COLO829 (cell line): ENCODE results near the gene MRTFA.

ENCODE experiments used
- DNase-seq: peaks from one replicate; pipeline ENCODE4 v3.0.0; 2012; ENCODE audit warnings: low spot score

MRTFA gene

DNA sequence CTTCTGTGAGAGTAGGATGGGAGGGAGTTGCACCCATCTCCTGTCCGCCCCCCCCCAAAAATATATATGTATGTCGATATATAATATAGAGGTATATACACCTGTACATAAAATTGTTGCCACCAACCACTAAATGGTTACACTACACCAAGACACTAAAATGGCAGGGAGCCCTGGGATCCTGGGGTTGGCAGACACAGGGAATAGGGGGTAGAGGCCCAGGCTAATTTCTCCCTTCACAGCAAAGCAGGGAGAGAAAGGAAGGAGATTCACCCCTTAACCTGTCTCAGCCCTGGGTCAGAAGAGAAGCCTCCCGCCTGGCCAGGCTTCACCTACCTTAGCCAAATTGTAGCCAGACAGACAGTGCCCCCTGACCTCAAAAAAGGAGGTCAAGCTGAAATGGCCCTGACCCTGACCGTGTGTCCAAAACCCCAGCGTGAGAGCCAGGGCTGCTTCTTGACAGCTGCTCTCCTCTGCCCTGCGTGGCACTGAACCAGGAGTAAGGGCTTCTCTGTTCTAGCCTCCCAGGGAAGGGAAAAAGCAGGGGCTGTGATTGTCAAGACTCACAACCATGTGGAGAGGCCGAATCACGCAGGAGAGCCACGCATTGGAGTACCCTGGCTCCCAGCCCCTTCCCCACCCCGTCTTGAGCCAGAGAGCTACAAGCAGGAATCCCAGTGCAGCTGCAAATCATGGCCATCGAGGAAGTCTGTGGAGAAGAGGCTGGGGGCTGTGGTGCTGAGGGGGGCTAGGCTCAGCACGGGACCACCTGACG, 225.6 kb downstream of the MRTFA start:
- no peak for DNase-seq

DNA sequence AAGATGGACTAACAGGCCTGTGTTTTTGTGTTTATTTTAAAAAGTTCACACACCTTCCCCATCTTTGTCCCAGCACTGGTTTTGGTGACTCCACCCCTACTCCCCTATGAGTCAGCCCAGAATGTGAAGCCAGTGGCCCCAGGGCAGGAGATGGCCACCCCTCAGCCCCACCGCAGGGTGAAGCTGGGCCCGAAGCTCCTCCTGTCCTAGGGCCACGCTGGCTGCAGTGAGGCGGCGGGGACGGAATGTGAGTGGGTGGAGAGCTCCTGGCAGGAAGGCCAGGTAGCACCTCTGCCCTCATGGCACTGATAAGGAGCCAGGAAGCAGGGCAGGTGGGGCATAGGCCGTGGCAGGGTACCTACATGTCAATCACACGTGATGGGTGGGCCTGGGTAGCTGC, 226.2 kb downstream of the MRTFA start:
- DNase-seq: no peak

DNA sequence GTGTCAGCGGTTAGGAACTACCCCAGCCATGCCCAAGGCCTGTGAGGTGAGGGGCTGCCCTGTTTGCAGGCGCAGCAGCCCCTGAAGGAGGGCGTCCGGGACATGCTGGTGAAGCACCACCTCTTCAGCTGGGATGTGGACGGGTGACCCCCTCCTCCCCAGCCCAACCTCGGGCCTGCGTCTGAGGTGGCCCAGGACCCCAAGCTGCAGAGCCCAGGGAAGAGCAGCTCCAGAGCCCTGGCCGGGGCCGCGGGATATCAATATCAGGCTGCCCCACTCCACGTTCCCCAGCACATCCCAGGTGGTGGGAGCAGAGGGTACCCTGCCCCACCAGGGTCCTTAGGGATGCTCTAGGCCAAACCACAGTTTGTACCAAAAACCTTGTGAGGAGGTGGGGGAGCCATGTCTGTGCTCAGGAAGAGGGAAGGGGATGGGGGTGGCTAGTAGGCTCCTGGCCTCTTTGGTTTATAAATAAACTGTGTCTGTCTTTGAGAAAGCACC, 226.9 kb downstream of the MRTFA start:
- no peak for DNase-seq

DNA sequence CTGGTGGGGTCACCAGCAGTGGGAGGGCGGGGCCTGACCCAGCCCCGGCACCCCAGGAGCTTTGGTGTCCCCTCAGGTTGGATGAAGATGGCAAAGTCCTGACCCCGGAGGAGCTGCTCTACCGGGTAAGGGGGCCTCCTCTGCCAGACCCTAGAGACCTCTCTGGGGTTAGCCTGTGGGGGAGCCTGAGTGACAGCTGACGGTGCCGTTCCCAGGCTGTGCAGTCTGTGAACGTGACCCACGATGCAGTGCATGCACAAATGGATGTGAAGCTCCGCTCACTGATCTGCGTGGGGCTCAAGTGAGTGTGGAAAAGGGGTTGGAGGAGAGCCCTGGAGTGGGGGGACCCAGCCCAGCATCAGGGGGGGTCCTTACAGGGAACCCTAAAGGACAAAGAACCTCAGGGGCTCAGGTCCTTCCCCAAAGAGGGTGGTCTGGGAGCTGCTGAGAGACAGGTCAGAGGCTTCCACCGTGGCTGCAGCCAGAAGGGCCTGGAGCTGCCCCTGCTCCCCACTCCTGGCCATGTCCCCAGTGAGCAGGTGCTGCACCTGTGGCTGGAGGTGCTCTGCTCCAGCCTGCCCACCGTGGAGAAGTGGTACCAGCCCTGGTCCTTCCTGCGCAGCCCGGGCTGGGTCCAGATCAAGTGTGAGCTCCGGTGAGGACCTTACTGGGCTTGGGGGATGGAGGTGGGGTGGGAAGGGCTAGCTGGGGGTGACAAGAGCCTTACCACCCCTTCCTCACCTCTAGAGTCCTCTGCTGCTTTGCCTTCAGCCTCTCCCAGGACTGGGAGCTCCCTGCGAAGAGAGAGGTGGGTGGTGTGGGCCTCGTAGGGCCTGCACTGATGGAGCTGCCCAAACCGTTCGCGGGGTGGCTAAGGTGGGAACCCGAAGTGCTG, 227.6 kb downstream of the MRTFA start:
- no peak for DNase-seq

DNA sequence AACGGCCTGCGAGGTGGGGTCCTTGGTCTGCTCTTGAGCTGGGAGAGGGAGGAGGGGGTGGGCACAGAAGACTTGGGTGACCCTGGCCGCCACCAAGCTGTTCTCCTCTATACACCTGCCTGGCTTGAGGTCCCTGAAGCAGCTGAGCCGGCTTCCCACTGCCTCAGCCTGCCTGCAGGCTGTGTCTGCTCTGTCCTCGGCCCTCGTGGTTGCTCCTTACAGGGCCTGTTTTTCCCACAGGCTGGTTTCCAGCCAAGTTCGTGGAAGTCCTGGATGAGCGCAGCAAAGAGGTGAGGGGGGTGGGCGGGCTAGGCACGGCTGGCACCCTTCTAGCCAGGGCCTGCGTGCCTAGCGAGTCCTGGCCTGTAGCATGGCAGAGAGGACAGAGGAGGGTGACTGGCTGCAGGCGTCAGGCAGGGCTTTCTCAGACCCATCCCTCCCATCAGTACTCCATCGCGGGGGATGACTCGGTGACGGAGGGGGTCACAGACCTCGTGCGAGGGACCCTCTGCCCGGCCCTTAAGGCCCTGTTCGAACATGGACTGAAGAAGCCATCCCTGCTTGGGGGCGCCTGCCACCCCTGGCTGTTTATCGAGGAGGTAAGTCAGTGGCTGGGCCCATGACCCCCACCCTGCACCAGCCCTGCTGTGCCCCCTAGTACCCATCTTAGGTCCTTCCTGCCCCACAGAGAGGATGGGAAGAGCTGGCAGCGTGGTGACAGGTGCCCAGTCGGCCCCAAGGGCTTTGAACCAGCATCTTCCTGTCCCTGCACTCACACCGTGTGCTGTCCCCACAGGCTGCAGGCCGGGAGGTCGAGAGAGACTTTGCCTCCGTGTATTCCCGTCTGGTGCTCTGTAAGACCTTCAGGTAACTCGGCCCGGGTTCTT, 228.4 kb downstream of the MRTFA start:
- no peak for DNase-seq

DNA sequence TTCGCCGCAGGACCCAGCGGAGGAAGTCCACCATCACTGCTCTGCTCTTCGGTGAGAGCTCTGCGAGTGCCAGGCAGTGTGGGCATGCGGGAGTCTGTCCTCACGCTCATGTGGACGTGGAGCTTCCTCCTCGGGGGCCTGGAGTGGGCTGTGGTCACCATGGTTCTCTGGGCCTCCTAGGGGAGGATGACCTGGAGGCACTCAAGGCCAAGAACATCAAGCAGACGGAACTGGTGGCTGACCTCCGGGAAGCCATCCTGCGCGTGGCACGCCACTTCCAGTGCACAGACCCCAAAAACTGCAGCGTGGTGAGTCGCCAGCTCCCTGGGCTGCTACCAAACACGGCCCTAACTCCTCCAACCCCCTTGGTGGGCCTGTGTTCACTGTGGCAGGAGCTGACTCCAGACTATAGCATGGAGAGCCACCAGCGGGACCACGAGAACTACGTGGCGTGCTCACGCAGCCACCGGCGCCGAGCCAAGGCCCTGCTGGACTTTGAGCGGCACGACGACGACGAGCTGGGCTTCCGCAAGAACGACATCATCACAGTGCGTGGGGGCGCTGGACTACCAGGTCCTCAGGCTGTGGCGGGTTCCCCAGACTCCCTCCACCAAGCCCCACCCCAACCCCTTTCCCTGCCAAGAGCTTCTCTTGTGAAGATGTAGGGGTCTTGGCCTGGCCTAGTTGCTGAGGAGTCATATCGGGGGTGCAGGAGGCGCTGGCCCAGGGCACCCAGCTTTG, 229.3 kb downstream of the MRTFA start:
- no peak for DNase-seq

DNA sequence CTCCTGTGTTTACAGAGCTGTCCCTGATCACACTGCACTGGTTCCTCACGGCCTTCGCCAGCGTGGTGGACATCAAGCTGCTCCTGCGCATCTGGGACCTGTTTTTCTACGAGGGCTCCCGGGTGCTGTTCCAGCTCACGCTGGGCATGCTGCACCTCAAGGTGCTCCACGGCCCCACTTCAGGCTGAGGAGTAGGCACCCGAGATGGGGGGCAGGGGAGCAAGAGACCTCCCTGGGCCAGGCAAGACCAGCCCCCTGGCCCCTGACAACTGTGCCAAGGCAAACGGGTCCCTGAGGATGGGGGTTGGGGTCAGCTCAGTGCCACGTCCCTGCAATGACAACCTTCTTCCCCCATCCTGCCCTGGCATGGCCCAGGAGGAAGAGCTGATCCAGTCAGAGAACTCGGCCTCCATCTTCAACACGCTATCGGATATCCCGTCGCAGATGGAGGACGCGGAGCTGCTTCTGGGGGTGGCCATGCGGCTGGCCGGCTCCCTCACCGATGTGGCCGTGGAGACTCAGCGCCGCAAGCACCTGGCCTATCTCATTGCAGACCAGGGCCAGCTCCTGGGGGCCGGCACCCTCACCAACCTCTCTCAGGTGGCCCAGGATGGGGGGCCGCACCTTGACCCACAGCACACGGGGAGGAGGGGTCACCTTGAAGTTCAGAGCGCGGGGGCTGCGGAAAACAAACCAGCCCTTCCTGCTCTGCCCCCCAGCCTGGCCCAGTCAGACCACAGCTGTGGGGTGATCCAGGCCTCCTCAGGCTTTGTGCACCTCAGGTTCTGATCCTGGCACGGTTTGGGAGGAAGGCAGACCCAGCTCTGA, 230.2 kb downstream of the MRTFA start:
- DNase-seq: no peak

DNA sequence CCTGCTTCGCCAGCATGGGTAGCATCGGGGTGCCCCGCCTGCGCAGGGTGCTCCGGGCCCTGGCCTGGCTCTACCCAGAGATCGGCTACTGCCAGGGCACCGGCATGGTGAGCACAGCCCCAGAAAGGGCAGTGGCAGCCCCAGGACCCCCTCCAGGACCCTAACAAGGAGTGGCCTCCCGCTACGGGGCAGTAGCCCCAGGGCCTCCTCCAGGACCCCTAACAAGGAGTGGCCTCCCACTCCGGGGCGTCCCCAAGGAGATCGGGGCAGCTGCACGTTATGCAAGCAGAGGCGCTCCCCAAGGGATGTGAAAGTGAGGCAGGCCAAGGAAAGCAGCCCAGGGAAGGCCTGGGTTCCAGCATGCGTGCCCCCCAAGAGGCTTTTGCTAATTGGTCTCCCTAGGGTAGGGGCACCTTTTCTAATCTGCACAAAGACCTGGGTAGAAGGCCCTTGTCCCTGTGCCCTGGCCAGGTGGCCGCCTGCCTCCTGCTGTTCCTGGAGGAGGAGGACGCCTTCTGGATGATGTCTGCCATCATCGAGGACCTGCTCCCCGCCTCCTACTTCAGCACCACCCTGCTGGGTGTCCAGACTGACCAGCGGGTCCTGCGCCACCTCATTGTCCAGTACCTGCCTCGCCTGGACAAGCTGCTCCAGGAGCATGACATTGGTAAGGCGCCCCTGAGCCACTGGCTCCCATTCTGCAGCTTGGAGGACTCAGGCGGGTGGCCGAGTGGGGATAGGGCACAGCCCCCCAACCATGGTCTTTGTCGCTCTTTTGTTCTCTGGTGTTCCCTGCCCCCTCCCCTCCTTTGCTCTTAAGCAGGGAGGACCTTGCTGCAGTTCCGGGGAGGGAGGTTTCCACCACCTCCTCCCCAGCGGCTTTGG, 231.1 kb downstream of the MRTFA start:
- DNase-seq: no peak

DNA sequence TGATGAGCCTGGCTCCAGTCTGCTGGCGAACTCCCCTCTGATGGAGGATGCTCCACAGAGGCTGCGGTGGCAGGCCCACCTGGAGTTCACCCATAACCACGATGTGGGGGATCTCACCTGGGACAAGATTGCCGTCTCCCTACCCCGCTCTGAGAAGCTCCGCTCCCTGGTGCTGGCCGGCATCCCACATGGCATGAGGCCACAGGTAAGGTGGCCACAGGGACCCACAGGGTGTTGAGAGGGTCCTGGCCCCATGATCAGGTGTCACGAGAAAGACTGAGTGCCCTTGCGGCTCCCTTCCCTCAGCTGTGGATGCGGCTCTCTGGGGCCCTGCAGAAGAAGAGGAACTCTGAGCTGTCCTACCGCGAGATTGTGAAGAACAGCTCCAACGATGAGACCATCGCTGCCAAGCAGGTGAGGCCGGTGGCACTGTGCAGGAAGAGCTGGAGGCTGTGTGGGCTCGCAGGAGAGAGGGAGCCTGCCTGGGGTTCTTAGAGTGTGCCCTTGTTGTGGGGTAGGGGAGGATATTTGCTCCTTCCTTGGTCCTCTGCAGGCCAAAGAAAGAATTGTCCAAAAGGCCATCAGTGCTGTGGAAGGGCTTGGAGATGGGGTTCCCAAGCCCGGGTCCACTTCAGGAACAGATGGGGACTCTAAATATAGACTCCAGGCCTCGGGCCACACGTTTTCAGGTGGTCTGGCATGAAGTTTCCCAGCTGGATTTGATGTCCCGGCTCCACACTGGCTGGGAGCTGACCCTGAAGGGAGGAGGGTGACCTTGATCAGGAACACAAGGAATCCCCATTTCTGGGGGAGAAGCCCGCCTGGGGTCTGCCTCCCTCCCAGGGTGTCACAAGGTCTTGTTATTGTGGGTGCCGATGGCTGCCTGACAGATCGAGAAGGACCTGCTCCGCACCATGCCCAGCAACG, 232.0 kb downstream of the MRTFA start:
- no peak for DNase-seq

DNA sequence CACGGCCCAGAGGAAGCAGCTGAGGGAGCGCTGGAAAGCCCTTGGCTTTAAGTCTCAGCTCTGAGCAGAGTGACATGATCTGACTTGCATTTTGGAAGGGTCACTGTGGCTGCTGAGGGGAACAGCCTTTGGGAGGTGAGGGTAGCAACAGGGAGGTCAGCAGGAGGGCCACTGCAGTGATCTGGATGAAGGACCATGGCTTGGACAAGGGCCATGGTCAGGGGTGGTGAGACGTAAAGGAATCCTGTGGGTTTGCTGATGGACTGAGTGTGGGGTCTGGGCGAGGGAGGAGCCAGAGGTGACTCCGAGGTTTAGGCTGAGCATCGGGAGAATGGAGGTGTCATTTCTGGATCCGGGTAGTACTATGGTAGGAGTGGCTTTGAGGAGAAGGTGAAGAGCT, 232.9 kb downstream of the MRTFA start:
- no peak for DNase-seq

DNA sequence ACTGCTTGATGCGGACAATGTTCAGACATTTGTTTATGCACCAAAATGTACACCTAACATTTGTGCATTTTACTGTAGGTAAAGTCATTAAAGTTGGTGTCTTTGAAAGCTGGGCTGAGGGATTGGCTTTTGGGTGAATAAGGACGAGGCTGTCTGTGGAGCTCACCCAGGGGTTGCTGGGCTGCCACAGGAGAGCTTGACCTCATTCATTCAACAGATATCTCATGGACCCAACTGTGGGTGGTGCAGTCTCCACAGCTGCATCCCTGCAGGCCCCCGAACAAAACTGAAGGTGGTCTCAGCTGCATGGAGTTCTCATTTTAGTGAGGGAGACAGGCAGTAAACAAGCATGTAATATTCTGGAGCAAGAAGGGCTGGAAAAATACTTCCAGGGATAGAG, 233.4 kb downstream of the MRTFA start:
- DNase-seq: no peak

DNA sequence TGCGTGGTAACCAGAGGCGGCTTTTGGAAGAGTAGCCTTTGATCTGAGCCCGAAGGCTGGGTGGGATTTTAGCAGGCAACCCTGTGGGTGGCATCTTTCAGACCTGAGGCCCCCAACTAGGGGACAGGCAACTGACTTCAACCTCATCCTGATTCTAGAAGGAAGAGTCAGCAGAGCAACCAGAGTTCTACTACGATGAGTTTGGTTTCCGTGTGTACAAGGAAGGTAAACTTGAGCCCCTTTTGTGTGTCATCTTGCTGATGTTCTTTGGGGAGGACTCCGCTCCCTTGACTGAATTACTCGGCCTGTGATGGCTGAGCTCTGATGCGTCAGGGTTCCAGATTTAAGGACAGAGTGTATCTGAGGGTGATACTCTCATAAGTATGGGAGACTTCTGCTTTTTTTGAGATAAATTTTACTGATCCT, 234.5 kb downstream of the MRTFA start:
- no peak for DNase-seq

DNA sequence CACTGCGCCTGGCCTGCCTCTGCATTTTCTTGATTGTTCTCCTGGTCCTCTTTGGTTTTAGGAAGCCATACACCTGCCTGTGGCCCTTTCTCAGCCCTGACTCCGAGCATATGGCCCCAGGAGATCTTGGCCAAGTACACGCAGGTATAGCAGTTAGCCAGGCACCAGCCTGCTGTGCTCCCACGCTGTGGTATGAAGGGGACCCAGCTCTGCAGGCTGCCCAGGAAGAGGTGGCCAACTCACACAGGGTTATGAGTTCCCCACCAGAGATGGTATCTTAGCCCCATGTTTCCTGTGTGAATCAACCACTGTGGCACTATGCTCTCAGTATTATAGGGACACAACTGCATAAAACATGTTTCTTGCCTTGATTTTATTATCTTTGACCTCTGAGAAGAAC, 235.0 kb downstream of the MRTFA start:
- no peak for DNase-seq

DNA sequence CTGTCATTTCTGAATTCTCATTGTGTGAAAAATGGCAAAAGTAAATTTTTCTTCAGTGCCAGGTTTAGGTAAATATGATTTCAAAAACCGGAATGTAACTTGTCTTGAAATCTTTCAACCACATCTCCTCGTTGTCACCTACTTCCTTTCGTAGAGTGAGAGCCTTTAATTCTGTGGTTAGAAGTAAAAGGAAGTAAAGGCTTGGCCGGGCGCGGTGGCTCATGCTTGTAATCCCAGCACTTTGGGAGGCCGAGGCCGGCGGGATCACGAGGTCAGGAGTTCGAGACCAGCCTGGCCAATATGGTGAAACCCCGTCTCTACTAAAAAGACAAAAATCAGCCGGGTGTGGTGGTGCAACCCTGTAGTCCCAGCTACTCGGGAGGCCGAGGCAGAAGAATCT, 236.4 kb downstream of the MRTFA start:
- no peak for DNase-seq

DNA sequence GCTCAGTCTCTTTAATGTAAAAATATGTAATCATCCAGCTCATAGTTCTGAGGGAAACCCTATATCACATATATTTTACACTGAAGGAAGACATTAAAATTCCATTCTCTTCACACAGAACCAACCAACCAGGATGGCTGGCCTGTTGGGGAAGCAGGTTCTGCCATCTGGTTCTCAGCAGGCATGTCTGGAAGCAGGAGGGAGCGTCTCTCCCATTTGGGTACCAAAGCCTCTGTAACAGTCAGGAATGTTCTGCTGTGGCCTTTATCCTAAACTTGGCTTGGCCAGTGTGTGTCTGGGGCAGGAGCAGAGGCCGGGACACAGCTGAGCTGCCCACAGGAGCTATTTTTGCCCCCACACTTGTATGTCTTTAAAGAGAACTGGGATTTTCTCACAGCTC, 236.9 kb downstream of the MRTFA start:
- no peak for DNase-seq

DNA sequence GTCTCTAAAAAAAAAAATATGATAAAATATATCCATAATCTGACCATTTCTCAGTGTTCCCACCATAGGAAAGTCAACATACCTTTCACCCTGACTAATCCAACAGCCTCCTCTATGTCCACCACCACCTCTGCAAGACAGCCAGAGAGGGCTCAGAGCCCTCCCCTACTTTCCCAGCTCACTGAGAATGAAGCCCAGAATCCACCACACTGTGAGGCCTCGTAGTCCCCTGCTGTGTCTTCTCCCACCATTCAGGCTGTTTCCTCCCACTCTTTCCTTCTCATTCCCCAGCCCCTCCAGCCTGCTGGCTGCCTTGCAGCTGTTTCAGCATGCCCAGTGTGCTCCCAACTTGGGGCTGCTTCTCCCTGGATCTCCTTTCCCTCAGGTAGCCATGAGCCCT, 239.1 kb downstream of the MRTFA start:
- DNase-seq: no peak

DNA sequence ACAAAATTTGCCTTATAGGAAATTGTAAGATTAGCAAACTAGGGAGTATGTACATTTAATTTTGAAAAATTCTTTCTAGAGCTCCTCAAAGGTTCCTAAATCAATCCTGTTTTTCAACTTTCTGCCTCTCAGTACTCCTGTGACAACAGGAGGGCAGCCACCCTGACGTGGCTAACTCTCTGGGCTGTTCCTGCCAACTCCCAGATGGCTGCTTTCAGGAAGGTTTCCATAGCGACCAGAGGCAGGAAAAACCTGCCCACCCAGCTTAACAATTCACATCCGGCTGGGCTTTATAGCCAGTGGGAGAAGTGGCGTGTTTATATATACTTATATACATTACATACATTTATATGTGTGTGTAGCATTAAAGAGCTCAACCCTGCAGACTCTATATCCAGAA, 239.6 kb downstream of the MRTFA start:
- DNase-seq: peak; percentile 27

DNA sequence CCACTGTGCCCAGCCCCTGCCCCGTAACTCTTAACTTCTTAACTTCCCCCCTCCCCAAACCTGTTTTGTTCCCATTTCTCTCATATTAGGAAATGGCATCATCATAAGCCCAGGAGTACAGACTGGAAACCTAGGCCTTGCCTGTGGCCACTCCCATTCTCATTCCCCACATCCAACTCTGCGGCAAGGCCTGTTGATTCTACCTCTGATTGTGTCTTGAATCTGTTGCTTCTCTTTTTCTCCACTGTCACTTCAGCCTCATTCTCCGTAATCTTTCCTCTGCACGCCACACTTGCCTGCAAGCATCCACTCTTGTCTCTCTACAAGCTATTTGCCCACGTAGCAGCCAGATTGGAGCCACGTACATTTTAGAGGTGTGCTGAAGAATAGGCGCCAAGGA, 240.9 kb downstream of the MRTFA start:
- DNase-seq: no peak
